ENCODE measurements around the gene BORCS8. TPM values are rescaled to one million over a fixed set of nuclear protein-coding genes. Genes with fewer than 3 reads are reported as not detected.
A peak's percentile ranks its signal among the peaks of the same experiment; 100 is the strongest.
"Not testable (repeated sequence)": the region's sequence is repeated elsewhere in the genome, so short reads cannot be mapped to it uniquely, and the experiment has no call there.

BORCS8 gene
- total RNA-seq, 2 donors from 2014 or later, result 16.2 to 19.4 TPM

GRCh38 chr19:19159534-19159933 lies 32.4 kb downstream of the BORCS8 start:
- intact Hi-C loops (cut with DNase I), result no loop called here
- DNase-seq (ENCODE audit: low spot score), result no peak

DNA sequence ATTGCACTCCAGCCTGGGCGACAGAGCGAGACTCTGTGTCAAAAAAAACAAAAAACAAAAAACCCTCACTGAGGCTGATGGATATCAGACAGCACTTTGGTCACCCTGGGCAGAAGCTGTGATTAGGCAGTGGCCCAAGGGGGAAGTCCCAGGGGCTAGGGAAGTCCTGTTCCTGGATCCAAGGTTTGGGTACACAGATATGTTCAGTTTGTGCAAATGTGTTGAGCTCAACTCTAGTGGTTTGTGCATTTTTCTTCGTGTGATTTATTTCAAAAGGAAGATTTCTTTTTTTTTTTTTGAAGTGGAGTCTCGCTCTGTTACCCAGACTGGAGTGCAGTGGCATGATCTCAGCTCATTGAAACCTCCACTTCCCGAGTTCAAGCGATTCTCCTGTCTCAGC lies 34.1 kb downstream of the BORCS8 start:
- no peak for DNase-seq (ENCODE audit: low spot score)
- intact Hi-C loops (cut with DNase I), result no loop called here

- no peak for DNase-seq (ENCODE audit: low spot score)
- intact Hi-C loops (cut with DNase I), result no loop called here
These were observed 36.3 kb downstream of the BORCS8 start for GRCh38 chr19:19155495-19156219.

DNA sequence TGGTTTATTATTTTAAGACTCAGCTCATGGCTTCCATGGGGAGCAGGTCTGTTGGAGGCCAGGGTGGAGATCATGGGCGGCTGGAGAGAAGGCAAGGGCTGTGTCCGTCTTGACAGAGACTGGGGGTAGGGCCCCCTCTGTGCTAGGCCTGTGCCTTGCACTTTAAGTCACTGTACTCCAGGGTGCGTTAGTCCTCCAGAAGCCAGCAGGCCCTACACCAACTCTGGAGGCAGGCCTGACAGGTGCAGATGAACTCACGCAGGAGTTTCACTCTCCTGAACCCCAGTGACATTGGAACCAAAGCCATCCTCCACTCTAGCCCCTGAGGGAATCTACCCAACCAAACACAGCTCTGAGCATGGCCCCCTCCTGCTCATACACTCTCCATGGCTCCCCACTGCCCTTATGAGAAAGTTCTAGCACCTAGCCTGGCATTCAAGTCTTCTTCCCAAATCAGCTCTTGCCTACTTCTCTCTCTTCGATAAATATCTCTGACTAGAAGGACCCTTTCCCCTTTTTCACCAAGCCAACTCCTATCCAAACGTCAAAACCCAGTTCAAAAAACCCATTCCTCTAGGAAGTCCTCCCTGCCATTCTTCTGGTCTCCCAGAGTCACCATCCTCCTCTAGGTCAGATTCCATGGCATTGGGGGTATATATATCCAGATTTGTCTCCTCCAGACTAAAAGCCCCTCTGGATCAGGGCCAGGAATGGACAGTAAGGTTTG lies 37.0 kb downstream of the BORCS8 start:
- intact Hi-C loops (cut with DNase I), result no loop called here
- no peak for DNase-seq (ENCODE audit: low spot score)

GRCh38 chr19:19152668-19153384 lies 39.1 kb downstream of the BORCS8 start:
- intact Hi-C loops (cut with DNase I), result no loop called here
- no peak for DNase-seq (ENCODE audit: low spot score)

DNA sequence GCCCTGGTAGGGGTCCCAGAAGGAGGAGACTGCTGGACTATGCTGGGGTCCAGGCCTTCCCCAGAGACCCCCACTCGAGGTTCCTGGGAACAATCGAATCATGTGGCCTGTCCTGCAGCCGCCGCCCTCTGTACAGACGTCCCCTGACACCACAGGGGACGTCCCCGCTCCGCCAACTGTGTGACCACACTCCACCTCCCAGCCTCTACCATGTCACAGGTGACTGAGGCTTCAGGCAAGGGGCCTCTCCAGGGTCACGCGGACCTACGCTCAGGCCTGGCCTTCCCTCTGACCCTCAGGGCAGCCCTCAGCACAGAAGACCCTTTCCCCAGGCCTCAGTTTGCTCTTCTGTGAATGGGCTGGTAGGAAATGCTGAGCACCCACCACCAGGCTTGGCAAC lies 40.5 kb downstream of the BORCS8 start:
- DNase-seq (ENCODE audit: low spot score), result no peak
- intact Hi-C loops (cut with DNase I), result no loop called here

GRCh38 chr19:19149435-19149834 lies 42.5 kb downstream of the BORCS8 start:
- DNase-seq (ENCODE audit: low spot score), result no peak
- intact Hi-C loops (cut with DNase I), result loop anchor here in 1 of 2 donors (10.0 kb wide), 1 partner anchor 95 kb away; no protein-coding TSS in a partner anchor

DNA sequence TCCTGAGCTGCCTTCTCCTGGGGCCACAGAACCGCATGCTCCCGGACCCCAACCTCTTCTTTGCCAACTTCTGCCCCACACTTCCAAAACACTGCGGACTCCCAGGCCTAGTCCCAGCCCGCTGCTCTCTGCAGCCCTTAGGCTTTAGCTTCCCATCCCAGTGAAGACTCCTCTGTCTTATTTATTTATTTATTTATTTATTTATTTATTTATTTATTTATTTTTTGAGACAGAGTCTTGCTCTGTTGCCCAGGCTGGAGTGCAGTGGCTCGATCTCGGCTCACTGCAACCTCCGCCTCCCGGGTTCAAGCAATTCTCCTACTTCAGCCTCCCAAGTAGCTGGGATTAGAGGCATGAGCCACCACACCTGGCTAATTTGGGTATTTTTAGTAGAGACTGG lies 43.4 kb downstream of the BORCS8 start:
- not testable (repeated sequence) for DNase-seq (ENCODE audit: low spot score)
- intact Hi-C loops (cut with DNase I), result loop anchor here in 1 of 2 donors (10.0 kb wide), 1 partner anchor 94 kb away; no protein-coding TSS in a partner anchor

DNA sequence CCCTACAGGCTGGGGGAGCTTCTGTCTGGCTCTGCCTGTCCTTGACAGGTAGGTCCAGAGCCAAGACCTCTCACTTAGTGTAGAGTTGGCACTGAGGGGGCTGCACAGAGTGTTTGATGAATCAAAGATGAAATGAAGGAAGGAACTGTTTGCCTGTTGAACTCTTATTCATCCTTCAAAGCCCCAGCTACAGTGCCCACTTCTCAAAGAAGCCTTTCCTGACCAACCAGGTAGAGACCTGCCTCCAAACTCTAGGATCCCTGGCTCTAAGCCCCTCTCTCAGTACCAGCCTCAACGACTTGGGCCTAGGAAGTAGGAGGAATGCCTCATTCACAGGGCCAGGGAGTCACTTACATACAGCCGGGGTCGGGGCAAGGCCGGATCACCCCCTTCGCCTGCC lies 44.6 kb downstream of the BORCS8 start:
- DNase-seq (ENCODE audit: low spot score), result no peak
- intact Hi-C loops (cut with DNase I), result loop anchor here in 1 of 2 donors (10.0 kb wide), 1 partner anchor 93 kb away; no protein-coding TSS in a partner anchor

DNA sequence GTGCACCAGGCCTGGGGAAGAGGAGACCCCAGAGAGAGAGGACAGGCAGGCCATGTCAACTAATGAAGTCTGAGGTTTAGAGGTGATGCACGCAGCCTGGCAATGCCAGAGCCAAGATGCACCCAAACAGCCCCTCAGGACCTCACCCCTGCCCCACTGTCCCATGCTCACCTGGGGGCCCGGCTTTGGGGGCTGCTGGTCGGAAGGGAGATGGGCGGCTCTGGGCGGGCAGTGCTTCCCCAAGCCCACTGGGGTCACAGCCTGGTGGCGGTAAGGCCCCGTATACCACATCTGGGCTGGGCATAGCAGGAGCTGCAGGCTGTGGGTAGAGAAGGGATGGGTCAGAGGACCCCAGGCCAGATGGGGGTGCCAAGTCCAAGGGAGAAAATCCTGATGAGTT lies 45.1 kb downstream of the BORCS8 start:
- no peak for DNase-seq (ENCODE audit: low spot score)
- intact Hi-C loops (cut with DNase I), result loop anchor here in 1 of 2 donors (10.0 kb wide), 1 partner anchor 92 kb away; no protein-coding TSS in a partner anchor

- peak; percentile 93 for DNase-seq (ENCODE audit: low spot score)
- intact Hi-C loops (cut with DNase I), result loop anchor here in 1 of 2 donors (10.0 kb wide), 1 partner anchor 91 kb away; no protein-coding TSS in a partner anchor
These were observed 46.0 kb downstream of the BORCS8 start for GRCh38 chr19:19145684-19146608.

DNA sequence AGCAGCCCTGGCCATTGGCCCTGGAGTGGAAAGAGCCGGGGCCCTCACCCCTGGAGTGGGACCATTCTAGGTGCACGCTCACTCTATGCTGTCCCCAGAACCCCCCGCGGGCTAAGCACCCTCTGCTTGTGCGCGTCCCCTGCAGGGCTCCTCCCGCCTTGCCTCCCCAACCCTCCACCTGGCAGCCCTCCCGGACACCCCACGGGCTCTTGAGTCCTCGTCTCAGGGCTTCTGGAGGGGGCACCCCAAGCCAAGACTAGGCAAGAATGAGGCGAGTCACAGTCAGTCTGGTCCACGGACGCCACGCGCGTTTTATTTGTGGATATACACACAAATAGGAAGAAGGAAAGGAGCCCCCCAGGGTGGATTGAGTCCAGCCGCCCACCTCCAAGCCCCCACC lies 46.7 kb downstream of the BORCS8 start:
- no peak for DNase-seq (ENCODE audit: low spot score)

DNA sequence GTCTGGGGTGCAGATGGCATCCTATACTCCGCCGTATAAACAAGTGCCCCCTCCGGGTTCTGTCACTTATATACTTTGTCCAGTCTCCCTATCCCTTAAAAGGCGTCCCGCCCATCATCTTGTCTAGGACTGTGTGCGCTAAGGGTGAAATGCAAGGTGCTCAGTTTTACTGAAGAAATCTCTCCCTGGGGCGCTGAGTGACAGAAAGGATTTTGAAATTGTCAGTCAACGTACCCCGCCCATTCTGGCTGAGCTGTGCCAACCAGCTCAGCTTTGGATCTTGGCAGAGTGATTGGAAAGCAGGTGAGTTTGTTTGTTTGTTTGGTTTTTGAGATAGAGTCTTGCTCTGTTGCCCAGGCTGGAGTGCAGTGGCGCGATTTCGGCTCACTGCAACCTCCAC lies 49.6 kb downstream of the BORCS8 start:
- DNase-seq (ENCODE audit: low spot score), result no peak
- intact Hi-C loops (cut with DNase I), result loop anchor here in 1 of 2 donors (10.0 kb wide), 1 partner anchor 88 kb away; no protein-coding TSS in a partner anchor

More for the DNA sequence above, 46.7 kb downstream of the BORCS8 start:
- intact Hi-C loops (cut with DNase I), result loop anchor here in 1 of 2 donors (10.0 kb wide), 1 partner anchor 90 kb away; no protein-coding TSS in a partner anchor

DNA sequence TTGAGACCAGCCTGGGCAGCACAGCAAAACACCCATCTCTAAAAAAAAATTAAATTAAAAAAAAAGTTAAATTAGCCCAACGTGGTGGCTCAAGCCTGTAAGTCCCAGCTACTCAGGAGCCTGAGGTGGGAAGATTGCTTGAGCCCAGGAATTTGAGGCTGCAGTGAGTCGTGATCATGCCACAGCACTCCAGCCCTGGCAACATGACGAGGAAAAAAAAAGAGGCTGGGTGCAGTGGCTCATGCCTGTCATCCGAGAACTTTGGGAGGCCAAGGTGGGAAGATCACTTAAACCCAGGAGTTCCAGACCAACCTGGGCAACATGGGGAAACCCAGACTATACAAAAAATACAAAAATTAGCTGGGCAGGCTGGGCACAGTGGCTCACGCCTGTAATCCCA lies 51.5 kb downstream of the BORCS8 start:
- intact Hi-C loops (cut with DNase I), result loop anchor here in 1 of 2 donors (10.0 kb wide), 1 partner anchor 86 kb away; no protein-coding TSS in a partner anchor
- no peak for DNase-seq (ENCODE audit: low spot score)

DNA sequence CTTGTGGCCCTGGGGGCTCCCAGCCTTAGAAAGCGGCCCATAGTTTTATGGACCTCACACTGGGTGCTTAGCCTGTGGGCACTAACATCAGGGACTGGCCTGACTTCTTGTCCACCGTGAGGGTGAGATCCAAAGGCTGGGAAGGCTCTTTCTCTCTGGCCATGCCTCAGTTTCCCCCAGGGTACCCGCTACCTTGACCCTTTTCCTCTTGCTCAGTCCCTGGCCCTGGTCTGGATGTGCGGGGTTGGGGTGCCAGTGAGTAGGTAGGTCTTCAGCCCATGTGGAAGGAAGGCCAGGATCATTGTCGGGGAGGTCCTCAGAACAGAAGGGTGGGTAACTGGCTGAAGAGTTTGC lies 52.1 kb downstream of the BORCS8 start:
- intact Hi-C loops (cut with DNase I), result loop anchor here (5.0 to 10.0 kb wide), 3 partner anchors 83 to 737 kb away; no protein-coding TSS in a partner anchor
- DNase-seq (ENCODE audit: low spot score), result no peak

DNA sequence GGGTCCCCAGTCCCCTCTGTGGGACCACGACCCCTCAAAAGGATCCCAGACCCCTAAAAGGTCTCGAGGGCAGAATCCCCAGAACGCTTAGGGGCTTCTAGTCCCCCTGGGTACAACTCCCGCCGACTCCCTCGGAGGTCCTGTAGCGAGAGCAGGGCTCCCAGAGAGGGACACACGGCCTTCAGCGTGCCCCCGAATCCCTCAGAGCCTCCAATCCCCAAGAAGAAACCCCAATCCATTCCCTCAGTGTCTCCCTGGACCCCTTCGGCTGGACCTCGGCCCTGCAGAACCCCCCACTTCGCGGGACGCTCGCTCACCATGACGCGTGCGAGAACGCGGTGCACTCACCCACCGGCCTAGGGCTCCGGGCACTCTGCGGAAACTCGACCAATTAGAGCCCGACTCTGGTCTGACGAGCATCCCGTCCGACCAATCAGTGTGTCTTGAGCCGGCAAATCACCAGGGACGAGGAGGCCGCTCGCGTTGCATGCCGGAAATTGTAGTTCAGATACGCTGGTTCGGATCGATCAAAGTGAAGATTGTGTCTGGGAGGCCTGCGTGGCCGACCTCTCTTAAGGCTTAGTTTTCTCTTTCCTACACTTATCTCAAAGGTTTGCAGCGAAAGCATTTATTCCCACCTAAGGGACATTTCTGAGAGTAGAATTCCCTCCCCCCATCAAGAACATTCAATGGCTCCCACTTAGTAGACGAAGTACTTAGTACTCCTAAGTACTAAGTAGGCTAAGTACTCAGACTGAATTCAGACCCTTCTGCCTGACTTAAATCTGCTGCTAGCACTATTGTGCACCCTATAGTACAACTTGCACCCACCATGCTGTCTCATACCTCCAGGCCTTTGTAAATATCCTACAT lies 53.6 kb downstream of the BORCS8 start, which contains the start of gene TMEM161A:
TMEM161A (minus strand) TSS at position 370 of the 873 bp plus-strand sequence; CDS start at position 320, 50 bp downstream.
- intact Hi-C loops (cut with DNase I), result loop anchor here (5.0 kb wide), 2 partner anchors 81 to 739 kb away; no protein-coding TSS in a partner anchor
- DNase-seq (ENCODE audit: low spot score), result peak; percentile 99

DNA sequence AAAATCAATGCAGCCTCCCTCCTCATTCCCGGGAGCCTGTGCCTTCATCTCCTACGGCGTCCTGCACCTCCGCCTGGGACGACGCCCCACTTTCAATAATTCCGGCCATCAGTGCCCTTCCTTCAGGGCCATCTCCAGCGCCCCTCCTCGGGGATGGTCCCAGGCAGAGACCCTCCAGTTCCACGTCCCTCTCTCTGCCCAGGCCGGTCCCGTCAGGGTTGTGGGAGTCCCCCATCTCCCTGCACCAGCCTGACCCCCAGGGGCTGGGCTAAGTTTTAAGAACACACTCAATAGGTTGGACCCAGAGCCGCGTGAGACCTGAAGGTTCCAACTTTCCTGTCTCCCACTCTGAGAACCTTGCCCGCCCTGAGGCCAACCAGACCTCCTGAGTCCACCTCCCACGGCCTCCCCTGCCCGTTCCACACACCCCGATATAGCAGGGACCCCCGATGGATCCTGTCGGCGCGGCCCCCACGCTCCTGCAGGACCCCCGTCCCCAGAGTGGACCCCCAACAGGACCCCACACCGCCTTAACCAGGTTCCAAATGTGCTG lies 54.3 kb downstream of the BORCS8 start:
- no peak for DNase-seq (ENCODE audit: low spot score)
- intact Hi-C loops (cut with DNase I), result loop anchor here (5.0 kb wide), 2 partner anchors 80 to 740 kb away; no protein-coding TSS in a partner anchor
